Measurements from ENCODE around the gene RRM2.
"Not testable (repeated sequence)": the region's sequence is repeated elsewhere in the genome, so short reads cannot be mapped to it uniquely, and the experiment has no call there.

Gene RRM2

DNA sequence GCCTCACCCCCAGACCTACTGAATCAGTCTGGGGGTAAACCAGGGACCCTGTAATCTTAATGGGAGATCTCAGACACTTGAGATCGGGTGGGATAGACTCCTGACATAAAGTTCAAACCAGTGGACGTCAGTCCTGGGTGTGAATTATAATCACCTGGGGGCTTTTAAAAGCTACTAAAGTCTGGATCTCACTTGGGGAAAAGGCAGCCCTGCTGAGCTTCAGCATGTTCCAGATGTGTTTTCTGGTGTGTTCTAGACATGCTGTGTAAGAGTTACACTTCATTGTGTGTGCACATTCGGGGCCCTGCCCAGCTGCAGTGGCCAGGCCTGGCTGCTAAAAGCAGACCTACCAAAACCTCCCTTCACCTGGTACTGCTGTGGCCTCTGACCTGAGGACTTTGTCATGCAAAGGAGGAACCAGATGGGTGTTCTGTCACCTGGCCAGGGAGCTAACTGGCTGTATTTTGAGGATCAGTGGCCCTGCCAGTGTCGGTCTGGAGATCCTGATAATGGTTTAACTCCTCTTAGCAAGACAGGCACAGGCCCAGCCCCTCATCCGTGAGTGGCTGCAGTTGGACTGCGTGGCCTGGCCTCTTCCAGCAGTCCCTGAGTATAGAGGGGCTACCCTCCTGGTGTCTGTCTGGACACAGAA, 10.6 kb downstream of the RRM2 start:
- no peak for DNase-seq

DNA sequence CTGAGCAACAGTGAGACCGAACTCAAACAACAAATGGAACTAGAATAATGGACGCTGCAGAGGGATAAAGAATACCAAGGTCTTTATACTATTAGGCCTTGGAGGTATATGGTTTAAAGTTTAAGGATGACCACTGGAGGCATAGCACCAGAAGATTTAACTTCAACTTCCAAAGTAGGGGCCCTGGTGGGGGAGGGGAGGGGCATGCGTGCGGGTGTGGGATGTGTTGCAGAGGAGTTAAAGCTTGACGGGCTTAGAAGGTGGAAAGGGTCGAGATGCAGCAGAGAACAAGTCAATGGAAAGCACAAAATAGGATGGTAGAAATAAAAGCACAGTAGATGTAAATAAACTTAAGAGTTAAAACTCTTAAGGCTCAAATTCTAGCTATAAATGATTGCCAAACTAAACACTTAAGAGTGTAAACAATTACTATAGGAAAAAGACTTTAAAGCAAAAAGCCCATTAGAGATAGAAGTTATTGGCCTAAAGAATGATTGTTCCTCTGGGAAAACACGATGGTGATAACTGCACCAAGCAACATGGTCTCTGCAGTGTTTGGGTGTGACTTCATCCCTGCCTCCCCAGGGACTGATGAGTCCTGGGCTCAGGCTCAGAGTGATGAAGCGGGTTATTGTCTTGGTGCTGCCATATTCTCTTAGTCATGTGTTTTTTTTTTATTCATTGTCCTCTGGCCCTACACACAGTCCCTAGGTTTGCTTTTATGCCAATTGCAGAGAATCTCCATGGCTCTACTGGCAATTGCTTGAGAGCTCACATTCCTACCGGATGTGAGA, 13.0 kb downstream of the RRM2 start:
- no peak for DNase-seq

- no peak for DNase-seq
Measured at GRCh38 chr2:10136101-10136934, 13.8 kb downstream of the RRM2 start.

GRCh38 chr2:10137053-10137843, 14.7 kb downstream of the RRM2 start:
- no peak for DNase-seq

GRCh38 chr2:10139536-10139935, 17.0 kb downstream of the RRM2 start:
- no peak for DNase-seq

DNA sequence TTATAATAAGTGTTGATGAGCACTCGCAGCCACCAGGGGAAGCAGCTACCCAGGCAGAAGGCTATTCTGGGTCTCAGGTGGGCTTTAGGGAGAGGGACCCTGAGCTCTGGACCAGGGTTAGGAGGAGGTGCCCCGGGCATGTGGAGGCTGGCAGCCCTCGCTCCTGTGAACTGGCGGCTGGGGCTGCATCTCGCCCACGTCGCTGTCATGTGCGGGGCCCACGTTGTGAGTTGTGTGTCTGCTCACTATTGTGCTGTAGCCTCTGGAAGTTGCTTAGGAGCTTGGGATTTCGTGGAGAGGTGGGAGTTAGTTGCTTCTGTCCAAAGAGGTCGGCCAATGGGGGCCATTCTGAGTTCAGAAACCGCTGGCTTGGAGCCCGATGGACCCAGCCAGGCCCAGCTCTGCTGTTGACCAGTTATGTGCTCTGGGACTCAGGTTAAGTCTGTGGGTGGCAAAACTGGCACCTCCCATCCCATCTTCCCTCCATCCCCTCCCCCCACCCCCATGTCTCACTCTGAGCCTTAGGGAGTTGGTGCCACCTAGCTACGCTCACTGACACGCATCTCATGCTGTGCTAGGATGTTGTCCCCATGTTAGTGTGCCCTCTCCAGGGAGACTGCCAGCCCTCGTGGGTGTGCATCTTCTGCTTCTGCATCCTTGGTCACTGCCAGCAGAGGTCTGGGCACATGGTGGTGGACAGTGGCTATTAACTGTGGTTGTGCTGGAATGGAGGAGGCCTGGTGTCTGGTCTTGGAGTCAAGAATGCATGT, 18.5 kb downstream of the RRM2 start:
- DNase-seq = no peak

DNA sequence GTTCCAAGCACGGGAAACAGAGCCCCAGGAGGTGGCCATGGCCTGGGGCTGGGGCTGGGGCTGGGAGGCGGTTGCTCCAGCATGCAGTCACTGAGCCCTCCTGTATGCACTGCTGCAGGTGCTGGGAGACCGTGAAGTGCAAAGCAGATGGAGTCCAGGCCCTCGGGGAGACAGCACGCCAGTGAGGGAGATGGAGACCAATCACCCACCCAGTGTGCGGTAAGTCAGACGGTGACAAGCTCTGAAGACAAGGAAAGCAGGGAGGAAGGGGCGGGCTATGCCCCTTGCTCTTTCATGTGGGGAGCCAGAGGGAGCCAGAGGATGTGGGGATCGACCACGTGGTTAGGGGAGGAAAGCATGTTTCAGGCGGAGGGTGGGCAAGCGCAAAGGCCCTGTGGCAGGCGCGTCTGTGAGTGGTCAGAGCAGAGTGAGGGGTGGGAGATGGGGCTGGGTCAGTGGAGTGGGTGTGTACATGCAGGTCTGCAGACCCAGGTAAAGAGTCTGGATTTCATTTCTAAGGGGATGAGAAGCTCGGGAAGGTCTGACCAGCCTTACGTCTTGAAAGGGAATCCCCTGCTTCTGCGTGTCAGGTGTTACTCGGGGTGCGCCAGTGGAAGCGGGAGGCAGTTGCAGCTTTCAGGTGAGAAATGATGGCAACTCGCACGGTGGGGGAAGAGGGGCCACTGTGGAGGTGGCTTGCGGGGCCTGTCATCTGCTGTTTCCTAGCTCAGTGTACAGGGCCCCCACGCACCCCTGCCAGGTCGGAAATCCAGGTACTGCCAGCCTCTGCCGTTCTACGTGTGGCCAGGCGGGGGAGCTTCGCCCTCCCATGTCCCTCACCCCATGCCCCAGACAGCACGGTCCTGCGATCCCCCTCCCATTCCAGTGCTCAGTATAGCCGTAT, 19.4 kb downstream of the RRM2 start:
- peak; percentile 28 for DNase-seq

DNA sequence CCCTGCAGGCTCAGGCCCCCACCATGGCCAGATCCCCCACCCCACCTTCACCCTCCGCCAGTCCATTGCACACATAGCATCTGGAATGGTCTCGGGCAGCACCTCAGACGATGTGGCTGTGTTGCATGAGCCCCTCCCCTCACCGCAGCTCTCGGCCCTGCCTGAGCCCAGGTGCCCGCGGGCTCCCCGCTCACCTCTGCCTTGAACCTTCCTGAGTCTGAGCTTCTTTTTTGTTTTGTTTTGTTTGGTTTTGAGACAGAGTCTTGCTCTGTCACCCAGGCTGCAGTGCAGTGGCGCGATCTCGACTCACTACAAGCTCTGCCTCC, 20.1 kb downstream of the RRM2 start:
- DNase-seq = no peak

- no peak for DNase-seq
Measured at GRCh38 chr2:10144771-10145518, 22.4 kb downstream of the RRM2 start.

GRCh38 chr2:10145519-10146357, 23.2 kb downstream of the RRM2 start:
- no peak for DNase-seq

- DNase-seq = no peak
Measured at GRCh38 chr2:10146366-10147005, 23.9 kb downstream of the RRM2 start.

- DNase-seq = not testable (repeated sequence)
Measured at GRCh38 chr2:10147050-10147660, 24.6 kb downstream of the RRM2 start.

DNA sequence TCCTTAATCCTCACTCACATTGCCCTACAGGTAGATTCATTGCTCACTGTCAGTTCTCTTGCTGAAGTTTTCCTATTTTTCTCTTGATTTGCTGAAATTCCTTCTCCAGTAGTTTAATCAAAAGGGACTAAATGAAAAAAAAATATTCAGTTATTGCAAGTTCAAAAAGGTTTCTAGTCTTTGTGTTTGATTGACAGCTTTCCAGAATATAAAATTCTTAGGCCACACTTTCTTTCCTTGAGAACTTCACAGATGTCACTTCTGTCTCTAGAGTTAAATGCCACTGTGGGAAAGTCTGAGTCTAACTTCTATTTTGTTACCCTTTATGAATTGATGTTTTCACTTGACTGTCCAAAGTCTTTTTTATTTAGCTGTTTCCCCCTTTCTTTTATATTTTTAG, 25.7 kb downstream of the RRM2 start:
- DNase-seq = no peak

GRCh38 chr2:10149635-10150034, 27.1 kb downstream of the RRM2 start:
- DNase-seq = no peak

GRCh38 chr2:10150436-10150835, 27.9 kb downstream of the RRM2 start:
- no peak for DNase-seq

- DNase-seq = no peak
Measured at GRCh38 chr2:10151462-10151861, 28.9 kb downstream of the RRM2 start.

DNA sequence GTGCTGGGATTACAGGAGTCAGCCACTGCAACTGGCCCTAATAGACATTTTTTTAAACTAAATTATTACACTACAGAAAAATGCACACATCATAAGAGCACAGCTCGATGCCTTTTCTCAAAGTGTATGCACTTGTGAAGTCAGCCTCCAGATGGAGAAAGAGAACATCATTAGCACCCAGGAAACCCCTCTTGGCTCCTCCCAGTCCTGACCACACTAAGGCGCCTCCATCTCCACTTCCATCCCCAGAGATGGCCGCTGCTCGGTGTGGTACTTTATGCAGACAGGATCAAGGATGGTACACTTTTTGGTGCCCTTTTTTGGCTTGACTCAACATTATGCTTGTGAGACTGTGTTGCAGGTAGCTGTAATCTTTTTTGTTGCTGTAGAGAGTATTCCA, 34.8 kb downstream of the RRM2 start:
- DNase-seq = no peak

- no peak for DNase-seq
Measured at GRCh38 chr2:10158681-10159080, 36.1 kb downstream of the RRM2 start.

Data from RPMI8226 (cell line).